Frontal cortex (tissue), 1 donor: ENCODE data around the gene NKG7. TPM values are rescaled to one million over a fixed set of nuclear protein-coding genes. Genes with fewer than 3 reads are reported as not detected.

Experiments
- total RNA-seq: library from RNA; depleted of rRNA; stranded (reverse); fragments of >200 nt; gene quantifications from one replicate; pipeline ENCODE4 v1.2.3, GENCODE V29; 2014

Gene NKG7
- total RNA-seq, 1 donor from 2014 or later: not detected

Other genes starting within 250 kb of the NKG7 start
- 0.41 TPM for gene SIGLEC9, start 247.7 kb downstream of the NKG7 start, total RNA-seq
- under 0.01 TPM for gene SIGLEC7, start 230.4 kb downstream of the NKG7 start, total RNA-seq
- 0.41 TPM for gene CD33, start 147.6 kb downstream of the NKG7 start, total RNA-seq
- not detected for gene SIGLECL1, start 121.6 kb downstream of the NKG7 start, total RNA-seq
- 4.1 TPM for gene IGLON5, start 61.0 kb downstream of the NKG7 start, total RNA-seq
- 0.41 TPM for gene VSIG10L, start 30.5 kb downstream of the NKG7 start, total RNA-seq
- gene ETFB, start 6.3 kb downstream of the NKG7 start, total RNA-seq: 41.2 TPM
- gene CLDND2, start 3.7 kb downstream of the NKG7 start, total RNA-seq: not detected
- not detected for gene LIM2, start 15.3 kb upstream of the NKG7 start, total RNA-seq
- not detected for gene C19orf84, start 17.9 kb upstream of the NKG7 start, total RNA-seq
- gene SIGLEC10, start 45.0 kb upstream of the NKG7 start, total RNA-seq: 1.2 TPM
- gene SIGLEC8, start 85.8 kb upstream of the NKG7 start, total RNA-seq: 0.82 TPM
- gene CEACAM18, start 105.9 kb upstream of the NKG7 start, total RNA-seq: not detected
- gene SIGLEC12, start 129.1 kb upstream of the NKG7 start, total RNA-seq: not detected
- gene SIGLEC6, start 159.0 kb upstream of the NKG7 start, total RNA-seq: not detected
- gene ZNF175, start 198.6 kb upstream of the NKG7 start, total RNA-seq: 7.3 TPM